Activated CD8-positive, alpha-beta memory T cell treated with anti-CD3 and anti-CD28 coated beads, Interleukin-2, amount 50 U/mL, for 24 hours (primary cell): ENCODE data around the gene SH2D3C.
"Not testable (repeated sequence)": the region's sequence is repeated elsewhere in the genome, so short reads cannot be mapped to it uniquely, and the experiment has no call there.

Source experiments
- DNase-seq: peaks from one replicate; pipeline ENCODE4 v3.0.0-alpha.2; 2020; ENCODE audit errors: extremely low read depth

Gene SH2D3C

GRCh38 chr9:127785023-127785932, 6.8 kb upstream of the SH2D3C start:
- DNase-seq, result peak; percentile 62

GRCh38 chr9:127783111-127784008, 4.9 kb upstream of the SH2D3C start:
- peak; percentile 44 for DNase-seq

GRCh38 chr9:127781806-127782205, 3.3 kb upstream of the SH2D3C start:
- no peak for DNase-seq

- DNase-seq, result not testable (repeated sequence)
Measured at GRCh38 chr9:127780909-127781308, 2.4 kb upstream of the SH2D3C start.

GRCh38 chr9:127780126-127780885, 1.8 kb upstream of the SH2D3C start:
- no peak for DNase-seq

GRCh38 chr9:127779136-127779981, 893 bp upstream of the SH2D3C start:
- DNase-seq, result peak; percentile 33

- DNase-seq, result no peak
Measured at GRCh38 chr9:127777368-127777980, 992 bp downstream of the SH2D3C start.

GRCh38 chr9:127776924-127777289, 1.6 kb downstream of the SH2D3C start:
- no peak for DNase-seq

- no peak for DNase-seq
Measured at GRCh38 chr9:127776195-127776923, 2.1 kb downstream of the SH2D3C start.

GRCh38 chr9:127773981-127774380, 4.5 kb downstream of the SH2D3C start:
- DNase-seq, result no peak

- no peak for DNase-seq
Measured at GRCh38 chr9:127773272-127773671, 5.2 kb downstream of the SH2D3C start.

GRCh38 chr9:127772603-127773002, 5.9 kb downstream of the SH2D3C start:
- DNase-seq, result no peak

- no peak for DNase-seq
Measured at GRCh38 chr9:127771570-127772189, 6.8 kb downstream of the SH2D3C start.

GRCh38 chr9:127770905-127771569, 7.4 kb downstream of the SH2D3C start:
- peak; percentile 95 for DNase-seq

- DNase-seq, result no peak
Measured at GRCh38 chr9:127770583-127770904, 7.9 kb downstream of the SH2D3C start.

GRCh38 chr9:127769929-127770582, 8.4 kb downstream of the SH2D3C start:
- DNase-seq, result no peak

- no peak for DNase-seq
Measured at GRCh38 chr9:127769101-127769500, 9.4 kb downstream of the SH2D3C start.

GRCh38 chr9:127768698-127769097, 9.8 kb downstream of the SH2D3C start:
- no peak for DNase-seq
